H9 (cell line): ENCODE data around the gene RASSF5. TPM values are rescaled to one million over a fixed set of nuclear protein-coding genes. Genes with fewer than 3 reads are reported as not detected.

Experiments used
- DNase-seq: peaks from one replicate; pipeline ENCODE4 v3.0.0-alpha.2; 2017
- H2AFZ ChIP-seq: one replicate; pipeline ENCODE4 v1.6.1; 2013; ENCODE audit warnings: mild to moderate bottlenecking, low read length, control low read depth, moderate library complexity
- H2AK5ac ChIP-seq: 2 replicates; pipeline ENCODE4 v1.6.1; 2013; ENCODE audit warnings: low read length, control low read depth, mixed read lengths; ENCODE audit not compliant: insufficient read length
- H2BK120ac ChIP-seq: one replicate; pipeline ENCODE4 v1.6.1; 2013; ENCODE audit warnings: low read depth, mild to moderate bottlenecking, low read length, control low read depth, inconsistent platforms; ENCODE audit not compliant: poor library complexity, severe bottlenecking
- H2BK12ac ChIP-seq: 2 replicates; pipeline ENCODE4 v1.6.1; 2013; ENCODE audit warnings: low read length, control low read depth, mixed read lengths, low read depth; ENCODE audit not compliant: insufficient read length
- H2BK15ac ChIP-seq: 2 replicates; pipeline ENCODE4 v1.6.1; 2013; ENCODE audit warnings: low read depth, low read length, control low read depth
- H2BK20ac ChIP-seq: one replicate; pipeline ENCODE4 v1.6.1; 2013; ENCODE audit warnings: low read depth, mild to moderate bottlenecking, low read length, control low read depth, inconsistent platforms; ENCODE audit not compliant: poor library complexity, severe bottlenecking
- H2BK5ac ChIP-seq: 2 replicates; pipeline ENCODE4 v1.6.1; 2013; ENCODE audit warnings: low read length, control low read depth, mixed read lengths; ENCODE audit not compliant: insufficient read length
- H3K14ac ChIP-seq: 2 replicates; pipeline ENCODE4 v1.6.1; 2013; ENCODE audit warnings: low read length, control low read depth; ENCODE audit not compliant: insufficient read depth
- H3K18ac ChIP-seq: 2 replicates; pipeline ENCODE4 v1.6.1; 2013; ENCODE audit warnings: low read depth, mild to moderate bottlenecking, mixed read lengths, low read length, control low read depth; ENCODE audit not compliant: insufficient read length
- H3K23ac ChIP-seq: 2 replicates; pipeline ENCODE4 v1.6.1; 2013; ENCODE audit warnings: low read length, control low read depth, mixed read lengths, low read depth; ENCODE audit not compliant: insufficient read length
- H3K23me2 ChIP-seq: 2 replicates; pipeline ENCODE4 v1.6.1; 2013; ENCODE audit warnings: low read depth, mild to moderate bottlenecking, mixed read lengths, low read length, control low read depth; ENCODE audit not compliant: insufficient read length, poor library complexity, severe bottlenecking
- H3K27ac ChIP-seq: 2 replicates; pipeline ENCODE4 v1.5.1; 2013; ENCODE audit warnings: low read length, control low read depth, mixed read lengths, low read depth; ENCODE audit not compliant: insufficient read length
- H3K27me3 ChIP-seq: 2 replicates; pipeline ENCODE4 v1.6.1; 2013; ENCODE audit warnings: low read length, control low read depth, inconsistent platforms; ENCODE audit not compliant: insufficient read depth
- H3K4ac ChIP-seq: 2 replicates; pipeline ENCODE4 v1.6.1; 2013; ENCODE audit warnings: low read depth, mild to moderate bottlenecking, control low read depth, inconsistent platforms, low read length, moderate library complexity
- H3K4me1 ChIP-seq: 2 replicates; pipeline ENCODE4 v1.6.1; 2013; ENCODE audit warnings: low read length, control low read depth, inconsistent platforms; ENCODE audit not compliant: insufficient read depth
- H3K4me2 ChIP-seq: 2 replicates; pipeline ENCODE4 v1.6.1; 2013; ENCODE audit warnings: low read length, control low read depth, mixed read lengths; ENCODE audit not compliant: insufficient read length, insufficient read depth
- H3K56ac ChIP-seq: 2 replicates; pipeline ENCODE4 v1.6.1; 2013; ENCODE audit warnings: low read depth, mild to moderate bottlenecking, mixed read lengths, low read length, control low read depth; ENCODE audit not compliant: insufficient read length
- H3K79me1 ChIP-seq: 2 replicates; pipeline ENCODE4 v1.6.1; 2013; ENCODE audit warnings: low read depth, mild to moderate bottlenecking, moderate library complexity, low read length, control low read depth, inconsistent platforms; ENCODE audit not compliant: insufficient read depth, poor library complexity, severe bottlenecking
- H3K79me2 ChIP-seq: 2 replicates; pipeline ENCODE4 v1.6.1; 2013; ENCODE audit warnings: low read length, control low read depth, inconsistent platforms; ENCODE audit not compliant: insufficient read depth
- H3K9ac ChIP-seq: 2 replicates; pipeline ENCODE4 v1.6.1; 2013; ENCODE audit warnings: low read length, control low read depth, mixed read lengths; ENCODE audit not compliant: insufficient read length; ENCODE audit errors: extremely low read depth
- H3K9me3 ChIP-seq: one replicate; pipeline ENCODE4 v1.6.1; 2013; ENCODE audit warnings: low read depth, low read length, inconsistent platforms; ENCODE audit not compliant: control insufficient read depth
- H3T11ph ChIP-seq: one replicate; pipeline ENCODE4 v1.6.1; 2013; ENCODE audit warnings: mild to moderate bottlenecking, low read length, control low read depth, inconsistent platforms
- H4K20me1 ChIP-seq: one replicate; pipeline ENCODE4 v1.6.1; 2013; ENCODE audit not compliant: control insufficient read depth, insufficient read length, insufficient read depth
- H4K5ac ChIP-seq: 2 replicates; pipeline ENCODE4 v1.6.1; 2013; ENCODE audit warnings: low read depth, mild to moderate bottlenecking, mixed read lengths, low read length, control low read depth; ENCODE audit not compliant: insufficient read length
- H4K8ac ChIP-seq: replicated peaks from 2 replicates; pipeline ENCODE4 v1.6.1; 2013; ENCODE audit warnings: low read length, control low read depth, mixed read lengths, low read depth; ENCODE audit not compliant: insufficient read length
- H4K91ac ChIP-seq: 2 replicates; pipeline ENCODE4 v1.6.1; 2013; ENCODE audit warnings: low read depth, mild to moderate bottlenecking, moderate library complexity, mixed read lengths, low read length, control low read depth; ENCODE audit not compliant: insufficient read length
- H3K27ac Mint-ChIP-seq, 3 experiments: 2 replicates in 2 of 3; 3 replicates in 1 of 3; pipeline ENCODE4 v1.8.0; 2020 to 2021; ENCODE audit warnings: mixed read lengths in 3 of 3, mild to moderate bottlenecking in 1 of 3, moderate library complexity in 1 of 3
- H3K27me3 Mint-ChIP-seq: 2 replicates; pipeline ENCODE4 v1.8.0; 2021; ENCODE audit warnings: low read depth, mild to moderate bottlenecking, moderate library complexity, mixed read lengths
- H3K36me3 Mint-ChIP-seq, 3 experiments: 2 replicates in 2 of 3; 3 replicates in 1 of 3; pipeline ENCODE4 v1.8.0; 2020 to 2021; ENCODE audit warnings: low read depth in 3 of 3, mixed read lengths in 3 of 3; ENCODE audit not compliant: insufficient read depth in 1 of 3
- H3K4me1 Mint-ChIP-seq, 2 experiments: 2 replicates each; pipeline ENCODE4 v1.8.0; 2020; ENCODE audit warnings: mixed read lengths in 2 of 2
- H3K4me3 Mint-ChIP-seq, 2 experiments: 2 replicates in 1 of 2; 3 replicates in 1 of 2; pipeline ENCODE4 v1.8.0; 2020 to 2021; ENCODE audit warnings: mild to moderate bottlenecking in 2 of 2, mixed read lengths in 2 of 2, moderate library complexity in 1 of 2
- H3K9me3 Mint-ChIP-seq, 2 experiments: 2 replicates in 1 of 2; 3 replicates in 1 of 2; pipeline ENCODE4 v1.8.0; 2020; ENCODE audit warnings: mild to moderate bottlenecking in 2 of 2, mixed read lengths in 2 of 2, moderate library complexity in 1 of 2
- CTCF ChIP-seq: fragments of 200-600 bp; sonication (generic); conservative IDR thresholded peaks from 3 replicates; pipeline ENCODE4 v1.8.0; 2021; ENCODE audit warnings: antibody characterized with exemption, mild to moderate bottlenecking
- WGBS: extraction: QIAGEN DNeasy Blood & Tissue Kit; methylation state at CpG from one replicate; pipeline ENCODE4 v1.1.7; 2013; ENCODE audit warnings: missing lambda C conversion rate, low lambda C conversion rate, mixed read lengths; ENCODE audit not compliant: insufficient read length; ENCODE audit errors: extremely low coverage; 5-methylcytosine and 5-hydroxymethylcytosine counted together
- total RNA-seq: library from RNA; stranded (reverse); gene quantifications from 2 replicates; pipeline ENCODE4 v1.2.1, GENCODE V29; 2021

Gene RASSF5
- total RNA-seq, 1 experiment from 2014 or later: 0.50 TPM

- no peak overlapping the region for H2BK20ac ChIP-seq
- H2BK15ac ChIP-seq: no peak overlapping the region
- no peak overlapping the region for H3K18ac ChIP-seq
- no peak overlapping the region for H3K27ac ChIP-seq
- H3K9ac ChIP-seq: no peak overlapping the region
- Mint-ChIP-seq H3K27me3 (peaks cover 4% of the 10 kb centered on the region), H3K4me3 (no peak overlapping the region), H3K36me3 (no peaks in the 10 kb centered on the region; a peak in 1 of 7 replicates), H3K9me3 (peaks cover 0 to 2% of the 10 kb centered on the region in 2 experiments; a peak in 1 of 5 replicates), H3K4me1 (peaks cover 8 to 16% of the 10 kb centered on the region in 2 experiments), H3K27ac (no peak overlapping the region; a peak in 1 of 7 replicates)
- H2AFZ ChIP-seq: no peak overlapping the region
- no peak overlapping the region for H4K5ac ChIP-seq
- no peak overlapping the region for H3K4ac ChIP-seq
- no peak overlapping the region for H2BK120ac ChIP-seq
- TF ChIP-seq CTCF: peak; percentile 85
- no peak overlapping the region for H2BK12ac ChIP-seq
- H3K4me1 ChIP-seq: no peaks in the 10 kb centered on the region; the same call in 1 of the 2 replicates
- H3K27me3 ChIP-seq: no peaks in the 10 kb centered on the region
- H3K56ac ChIP-seq: no peak overlapping the region
- H3K23me2 ChIP-seq: no peaks in the 10 kb centered on the region
- no peaks in the 10 kb centered on the region for H3K9me3 ChIP-seq
- H3T11ph ChIP-seq: no peak overlapping the region
- H3K4me2 ChIP-seq: no peak overlapping the region
- H3K23ac ChIP-seq: no peak overlapping the region
- no peaks in the 10 kb centered on the region for H3K79me2 ChIP-seq
- no peak overlapping the region for H2BK5ac ChIP-seq
- no CpG with 5 or more reads among the region's 9 CpGs for WGBS
- no peaks in the 10 kb centered on the region for H4K20me1 ChIP-seq
- no peak overlapping the region for H4K91ac ChIP-seq
- H4K8ac ChIP-seq: no peak overlapping the region
- peak; percentile 92 for DNase-seq
- no peak overlapping the region for H3K14ac ChIP-seq
- no peak overlapping the region for H2AK5ac ChIP-seq
- H3K79me1 ChIP-seq: no peaks in the 10 kb centered on the region
Measured at GRCh38 chr1:206544562-206545257, 37.4 kb downstream of the RASSF5 start.
